ENCODE data around the gene CDC14B.

DNA sequence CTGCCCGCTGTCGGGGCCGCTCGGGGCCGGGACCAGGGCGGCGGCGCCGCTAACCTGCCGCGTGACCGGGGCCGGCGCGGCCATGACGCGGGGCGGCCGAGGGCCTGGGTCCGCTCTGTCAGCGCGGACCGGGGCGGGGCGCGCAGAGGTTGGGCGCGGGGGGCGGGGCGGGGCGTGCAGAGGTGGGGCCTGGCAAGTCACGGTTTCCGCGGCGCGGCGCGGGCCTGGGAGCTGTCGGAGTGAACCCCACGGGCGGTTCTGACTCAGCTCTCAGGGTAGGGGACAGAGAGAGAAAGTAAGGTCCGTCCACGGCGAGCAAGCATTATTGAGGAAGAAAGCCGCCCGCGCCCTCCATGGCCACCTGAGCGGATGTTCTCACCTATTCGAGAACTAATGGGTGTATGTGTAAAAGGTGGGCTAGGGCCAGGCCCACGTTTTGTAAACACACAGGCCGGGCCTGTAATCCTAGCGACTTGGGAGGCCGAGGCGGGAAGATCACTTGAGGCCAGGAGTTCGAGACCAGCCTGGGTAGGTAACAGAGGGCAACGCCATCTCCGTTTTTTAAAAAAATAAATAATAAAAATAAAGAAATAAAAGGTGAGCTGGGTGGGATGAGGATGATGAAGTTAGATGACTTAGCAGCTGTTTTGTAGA lies 35.7 kb upstream of the CDC14B start, which contains the start of gene PRXL2C:
- TF ChIP-seq, protein P1, sequence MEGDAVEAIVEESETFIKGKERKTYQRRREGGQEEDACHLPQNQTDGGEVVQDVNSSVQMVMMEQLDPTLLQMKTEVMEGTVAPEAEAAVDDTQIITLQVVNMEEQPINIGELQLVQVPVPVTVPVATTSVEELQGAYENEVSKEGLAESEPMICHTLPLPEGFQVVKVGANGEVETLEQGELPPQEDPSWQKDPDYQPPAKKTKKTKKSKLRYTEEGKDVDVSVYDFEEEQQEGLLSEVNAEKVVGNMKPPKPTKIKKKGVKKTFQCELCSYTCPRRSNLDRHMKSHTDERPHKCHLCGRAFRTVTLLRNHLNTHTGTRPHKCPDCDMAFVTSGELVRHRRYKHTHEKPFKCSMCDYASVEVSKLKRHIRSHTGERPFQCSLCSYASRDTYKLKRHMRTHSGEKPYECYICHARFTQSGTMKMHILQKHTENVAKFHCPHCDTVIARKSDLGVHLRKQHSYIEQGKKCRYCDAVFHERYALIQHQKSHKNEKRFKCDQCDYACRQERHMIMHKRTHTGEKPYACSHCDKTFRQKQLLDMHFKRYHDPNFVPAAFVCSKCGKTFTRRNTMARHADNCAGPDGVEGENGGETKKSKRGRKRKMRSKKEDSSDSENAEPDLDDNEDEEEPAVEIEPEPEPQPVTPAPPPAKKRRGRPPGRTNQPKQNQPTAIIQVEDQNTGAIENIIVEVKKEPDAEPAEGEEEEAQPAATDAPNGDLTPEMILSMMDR (IDR thresholded peaks at IDR 0.05; ENCODE audit: borderline replicate concordance, extremely low read depth, low read length, poor library complexity, severe bottlenecking): no peak
- no peak for TF ChIP-seq EZH2 (IDR thresholded peaks at IDR 0.05; ENCODE audit: borderline replicate concordance, low read depth, low read length, severe bottlenecking)
